Cardiac muscle cell (in vitro differentiated cells and primary cell): Measurements from ENCODE around the gene RELCH. TPM values are rescaled to one million over a fixed set of nuclear protein-coding genes. Genes with fewer than 3 reads are reported as not detected.

Experiments used
- DNase-seq, 2 donors: peaks; one replicate each; pipeline versions ENCODE4 v3.0.0 to v3.0.0-alpha.2; 2010 to 2017; ENCODE audit warnings: low read depth in 1 of 2, low spot score in 1 of 2
- H3K27ac ChIP-seq: fragments of 200-600 bp; sonication (generic); 2 replicates; pipeline ENCODE4 v1.5.1; 2016
- H3K27me3 ChIP-seq: fragments of 200-600 bp; sonication (generic); 2 replicates; pipeline ENCODE4 v1.6.0; 2016; ENCODE audit warnings: control low read depth
- H3K36me3 ChIP-seq: fragments of 200-600 bp; sonication (generic); 2 replicates; pipeline ENCODE4 v1.5.1; 2016; ENCODE audit warnings: control low read depth
- H3K4me1 ChIP-seq: fragments of 200-600 bp; sonication (generic); 2 replicates; pipeline ENCODE4 v1.8.1; 2017; ENCODE audit warnings: low read depth, mild to moderate bottlenecking, mixed run types
- H3K4me3 ChIP-seq: fragments of 200-600 bp; sonication (generic); 2 replicates; pipeline ENCODE4 v1.5.1; 2016; ENCODE audit warnings: mild to moderate bottlenecking
- H3K9me3 ChIP-seq: fragments of 200-600 bp; sonication (generic); 2 replicates; pipeline ENCODE4 v1.5.1; 2017; ENCODE audit warnings: low read depth, mild to moderate bottlenecking, control low read depth
- polyA plus RNA-seq: library from polyadenylated mRNA; unstranded; fragments of >200 nt; fragmentation: Nextera tagmentation; extraction: Ambion mirVana; gene quantifications from 2 replicates; pipeline ENCODE4 v1.2.1, GENCODE V29; 2016
- total RNA-seq: library from RNA; depleted of rRNA; stranded (reverse); fragments of >200 nt; gene quantifications from 2 replicates; pipeline ENCODE4 v1.2.3, GENCODE V29; 2016
- TF ChIP-seq, protein P1 (sequence below): IDR thresholded peaks from 2 replicates; pipeline ENCODE4 v1.5.1; 2012; ENCODE audit warnings: low read depth, mild to moderate bottlenecking, low read length

Gene RELCH
- total and polyA plus RNA-seq, 2 experiments from 2014 or later: 11.7 to 26.9 TPM

- H3K4me1 ChIP-seq: no peaks in the 10 kb centered on the region
- no peaks in the 10 kb centered on the region for H3K36me3 ChIP-seq
- H3K9me3 ChIP-seq: no peaks in the 10 kb centered on the region
- no peaks in the 10 kb centered on the region for H3K27me3 ChIP-seq
- no peak overlapping the region for H3K27ac ChIP-seq
- no peak for DNase-seq
- TF ChIP-seq, protein P1, sequence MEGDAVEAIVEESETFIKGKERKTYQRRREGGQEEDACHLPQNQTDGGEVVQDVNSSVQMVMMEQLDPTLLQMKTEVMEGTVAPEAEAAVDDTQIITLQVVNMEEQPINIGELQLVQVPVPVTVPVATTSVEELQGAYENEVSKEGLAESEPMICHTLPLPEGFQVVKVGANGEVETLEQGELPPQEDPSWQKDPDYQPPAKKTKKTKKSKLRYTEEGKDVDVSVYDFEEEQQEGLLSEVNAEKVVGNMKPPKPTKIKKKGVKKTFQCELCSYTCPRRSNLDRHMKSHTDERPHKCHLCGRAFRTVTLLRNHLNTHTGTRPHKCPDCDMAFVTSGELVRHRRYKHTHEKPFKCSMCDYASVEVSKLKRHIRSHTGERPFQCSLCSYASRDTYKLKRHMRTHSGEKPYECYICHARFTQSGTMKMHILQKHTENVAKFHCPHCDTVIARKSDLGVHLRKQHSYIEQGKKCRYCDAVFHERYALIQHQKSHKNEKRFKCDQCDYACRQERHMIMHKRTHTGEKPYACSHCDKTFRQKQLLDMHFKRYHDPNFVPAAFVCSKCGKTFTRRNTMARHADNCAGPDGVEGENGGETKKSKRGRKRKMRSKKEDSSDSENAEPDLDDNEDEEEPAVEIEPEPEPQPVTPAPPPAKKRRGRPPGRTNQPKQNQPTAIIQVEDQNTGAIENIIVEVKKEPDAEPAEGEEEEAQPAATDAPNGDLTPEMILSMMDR: no peak
- H3K4me3 ChIP-seq: no peak overlapping the region
Measured at GRCh38 chr18:62170857-62171256, 16.2 kb upstream of the RELCH start.

DNA sequence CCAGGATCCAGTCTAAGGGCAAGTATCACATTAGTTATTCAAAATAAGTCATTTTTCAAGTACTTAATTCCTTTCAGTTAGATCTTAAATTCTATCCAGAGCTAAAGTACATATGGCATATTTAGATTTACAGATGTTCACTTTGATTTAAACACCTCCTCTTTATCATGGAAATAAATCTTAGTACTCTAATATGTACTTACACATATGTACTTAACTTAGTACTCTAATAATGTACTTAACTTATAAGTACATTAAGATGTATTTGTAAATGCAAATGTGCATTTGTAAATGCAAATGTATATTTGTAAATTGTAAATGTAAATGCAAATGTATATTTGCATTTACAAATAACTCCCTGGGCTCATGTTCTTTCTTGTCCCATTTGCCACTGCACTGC is 14.8 kb upstream of the RELCH start:
- H3K27ac ChIP-seq: no peak overlapping the region
- no peak overlapping the region for H3K4me3 ChIP-seq
- no peak for DNase-seq
- no peaks in the 10 kb centered on the region for H3K9me3 ChIP-seq
- H3K4me1 ChIP-seq: no peaks in the 10 kb centered on the region
- no peaks in the 10 kb centered on the region for H3K27me3 ChIP-seq
- TF ChIP-seq, protein P1: no peak
- no peaks in the 10 kb centered on the region for H3K36me3 ChIP-seq

DNA sequence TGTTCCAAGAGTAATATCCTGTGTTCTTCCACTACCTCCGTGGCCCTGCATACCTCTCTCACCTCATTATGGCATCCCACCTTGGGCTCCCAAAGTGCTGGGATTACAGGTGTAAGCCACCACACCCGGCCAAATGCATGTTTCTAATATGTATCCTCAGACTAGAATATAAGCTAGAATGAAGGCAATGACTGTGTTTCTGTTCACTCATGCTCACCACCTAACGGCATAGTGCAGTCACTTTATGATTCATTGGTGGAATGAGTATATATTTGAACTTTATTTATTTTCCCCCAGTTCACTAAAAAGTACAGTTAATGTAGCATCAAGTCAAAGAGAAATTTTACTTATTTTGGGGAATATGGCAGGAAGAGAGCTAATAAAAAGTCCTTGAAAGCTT is 11.5 kb upstream of the RELCH start:
- no peak overlapping the region for H3K4me3 ChIP-seq
- H3K9me3 ChIP-seq: no peaks in the 10 kb centered on the region
- H3K27me3 ChIP-seq: no peaks in the 10 kb centered on the region
- no peaks in the 10 kb centered on the region for H3K4me1 ChIP-seq
- TF ChIP-seq, protein P1: no peak
- no peak for DNase-seq
- no peaks in the 10 kb centered on the region for H3K36me3 ChIP-seq
- H3K27ac ChIP-seq: no peak overlapping the region

- TF ChIP-seq, protein P1: no peak
- no peaks in the 10 kb centered on the region for H3K4me1 ChIP-seq
- no peaks in the 10 kb centered on the region for H3K9me3 ChIP-seq
- no peak overlapping the region for H3K27ac ChIP-seq
- no peak overlapping the region for H3K4me3 ChIP-seq
- H3K27me3 ChIP-seq: no peaks in the 10 kb centered on the region
- no peaks in the 10 kb centered on the region for H3K36me3 ChIP-seq
- no peak for DNase-seq
Measured at GRCh38 chr18:62177271-62177670, 9.8 kb upstream of the RELCH start.

DNA sequence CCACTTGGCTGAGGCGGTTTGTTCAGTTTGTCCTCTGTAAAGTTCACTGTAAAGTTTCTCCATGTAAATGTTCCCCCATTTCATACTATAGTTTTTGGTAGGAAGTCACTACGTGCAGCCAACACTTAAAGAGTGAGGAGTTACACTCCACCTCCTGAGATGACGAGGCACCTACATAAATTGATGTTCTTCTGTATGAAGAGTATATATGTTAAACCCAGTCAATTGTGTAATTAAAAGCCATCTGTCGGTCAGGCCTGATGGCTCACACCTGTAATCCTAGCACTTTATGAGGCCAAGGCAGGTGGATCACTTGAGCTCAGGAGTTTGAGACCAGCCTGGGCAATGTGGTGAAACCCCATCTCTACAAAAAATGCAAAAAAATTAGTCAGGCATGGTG is 7.8 kb upstream of the RELCH start:
- H3K36me3 ChIP-seq: no peaks in the 10 kb centered on the region
- no peaks in the 10 kb centered on the region for H3K4me1 ChIP-seq
- TF ChIP-seq, protein P1: no peak
- H3K27ac ChIP-seq: no peak overlapping the region
- no peak for DNase-seq
- no peaks in the 10 kb centered on the region for H3K27me3 ChIP-seq
- no peak overlapping the region for H3K4me3 ChIP-seq
- H3K9me3 ChIP-seq: no peaks in the 10 kb centered on the region

- Histone ChIP-seq H3K27ac (no peak overlapping the region), H3K4me1 (no peaks in the 10 kb centered on the region), H3K36me3 (no peaks in the 10 kb centered on the region), H3K4me3 (no peak overlapping the region), H3K27me3 (no peaks in the 10 kb centered on the region), H3K9me3 (no peaks in the 10 kb centered on the region)
- TF ChIP-seq, protein P1: no peak
- no peak for DNase-seq
Measured at GRCh38 chr18:62182220-62182619, 4.8 kb upstream of the RELCH start.
